Measurements from ENCODE around the gene ACRV1. TPM values are rescaled to one million over a fixed set of nuclear protein-coding genes. Genes with fewer than 3 reads are reported as not detected.

ACRV1 gene
- total RNA-seq, 2 experiments from 2014 or later = not detected

DNA sequence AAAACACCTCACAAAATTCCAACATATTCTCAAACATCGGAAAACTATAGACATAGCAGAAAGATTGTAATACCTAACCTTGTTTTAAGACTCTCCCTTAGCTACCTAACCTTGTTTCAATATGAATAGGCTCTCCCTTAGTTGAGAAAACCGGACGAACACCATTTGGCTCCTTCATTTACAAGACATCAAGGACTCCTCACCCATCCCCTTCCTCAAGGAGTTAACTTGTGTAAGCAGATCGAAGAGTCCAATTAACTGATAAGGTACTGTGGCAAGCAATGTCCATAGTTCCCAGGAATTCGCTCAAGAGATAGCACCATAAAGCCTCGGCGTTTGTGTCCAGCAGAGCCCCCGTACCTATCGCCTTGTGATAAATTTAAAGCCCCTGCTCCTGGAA, 4.6 kb upstream of the ACRV1 start:
- H3K9me3 Mint-ChIP-seq = no peaks in the 10 kb centered on the region
- peaks cover 1% of the 10 kb centered on the region for H3K4me1 Mint-ChIP-seq
- no peak overlapping the region for H3K4me3 Mint-ChIP-seq
- H3K27ac Mint-ChIP-seq = no peak overlapping the region
- DNase-seq = no peak
- CTCF ChIA-PET = no interaction called here
- peaks cover 14% of the 10 kb centered on the region for H3K36me3 Mint-ChIP-seq (ENCODE audit: low read depth)
- POLR2A ChIA-PET = no interaction called here
- no peaks in the 10 kb centered on the region for H3K27me3 Mint-ChIP-seq

DNA sequence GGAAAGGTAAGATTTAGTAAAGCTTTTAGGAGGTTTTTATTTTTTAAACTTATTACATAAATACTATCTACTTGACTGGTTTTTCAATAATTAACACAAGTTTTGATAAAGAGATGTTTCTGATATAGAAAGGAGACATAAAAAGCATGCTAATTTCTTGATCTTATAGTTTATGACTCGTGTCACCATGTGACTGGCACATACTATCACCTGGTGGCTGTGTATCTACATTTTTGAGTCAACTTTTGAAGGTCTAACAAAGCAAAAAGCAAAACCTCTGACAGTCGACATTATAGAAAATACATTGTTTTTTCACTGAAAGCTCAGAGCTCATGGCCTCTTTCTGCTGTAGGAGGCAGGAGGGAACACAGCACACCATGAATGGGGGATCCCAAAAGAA, 810 bp downstream of the ACRV1 start:
- peaks cover 1% of the 10 kb centered on the region for H3K4me1 Mint-ChIP-seq
- ChIA-PET CTCF (interaction anchor here (0.8 to 1.3 kb wide), 5 partner anchors 8 to 55 kb away, joined by 3 to 7 read pairs (median 3); partner anchors contain the start of gene CHEK1), POLR2A (interaction anchor here (0.9 to 1.1 kb wide), 2 partner anchors 10 to 110 kb away, joined by 3 read pairs; partner anchors contain the start of gene EI24)
- H3K36me3 Mint-ChIP-seq (ENCODE audit: low read depth) = peaks cover 37% of the 10 kb centered on the region
- no peak overlapping the region for H3K4me3 Mint-ChIP-seq
- no peaks in the 10 kb centered on the region for H3K27me3 Mint-ChIP-seq
- no peak overlapping the region for H3K27ac Mint-ChIP-seq
- no peak for DNase-seq
- no peaks in the 10 kb centered on the region for H3K9me3 Mint-ChIP-seq

DNA sequence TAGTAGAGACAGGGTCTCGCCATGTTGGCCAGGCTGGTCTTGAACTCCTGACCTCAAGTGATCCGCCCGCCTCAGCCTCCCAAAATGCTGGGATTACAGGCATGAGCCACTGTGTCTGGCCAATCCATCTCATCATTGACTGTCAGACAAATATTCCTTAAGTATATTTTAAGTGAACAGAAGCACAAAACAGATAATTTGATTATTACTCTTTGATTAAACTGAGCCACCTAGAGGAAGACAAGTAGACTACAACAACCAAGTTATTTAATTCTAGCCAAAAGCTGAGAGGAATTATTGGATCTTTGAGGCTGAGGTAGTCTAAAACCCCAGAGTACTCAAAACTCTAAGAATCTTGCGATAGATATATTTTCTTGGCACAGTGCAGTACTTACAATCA, 1.2 kb downstream of the ACRV1 start:
- POLR2A ChIA-PET = interaction anchor here (0.9 to 1.1 kb wide), 2 partner anchors 9 to 110 kb away, joined by 3 read pairs; partner anchors contain the start of gene EI24
- no peak overlapping the region for H3K27ac Mint-ChIP-seq
- H3K4me1 Mint-ChIP-seq = peaks cover 1% of the 10 kb centered on the region
- H3K9me3 Mint-ChIP-seq = no peaks in the 10 kb centered on the region
- H3K4me3 Mint-ChIP-seq = no peak overlapping the region
- CTCF ChIA-PET = interaction anchor here (0.9 to 1.3 kb wide), 3 partner anchors 10 to 54 kb away, joined by 3 to 7 read pairs (median 4); partner anchors contain the start of gene CHEK1
- DNase-seq = no peak
- H3K36me3 Mint-ChIP-seq (ENCODE audit: low read depth) = peaks cover 36% of the 10 kb centered on the region
- H3K27me3 Mint-ChIP-seq = no peaks in the 10 kb centered on the region

DNA sequence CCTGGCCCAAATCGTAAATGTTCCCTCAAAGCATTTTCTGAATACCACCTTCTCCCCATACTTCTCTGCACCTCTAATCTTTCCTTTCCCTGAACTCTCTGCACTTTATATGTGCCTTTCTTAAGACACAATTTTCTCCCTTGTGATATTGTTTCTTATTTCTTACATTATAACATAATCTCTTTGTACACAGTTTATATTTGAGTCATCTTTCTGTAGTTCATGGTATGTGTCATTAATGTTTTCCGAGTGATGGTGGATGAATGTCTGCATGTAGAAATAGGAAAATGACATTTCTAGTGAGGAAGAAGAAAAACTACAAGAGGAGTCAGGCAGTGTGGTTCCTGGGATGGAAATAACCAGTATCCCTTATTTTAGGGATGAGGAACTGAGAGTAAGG, 5.5 kb downstream of the ACRV1 start:
- peaks cover 51% of the 10 kb centered on the region for H3K36me3 Mint-ChIP-seq (ENCODE audit: low read depth)
- no peaks in the 10 kb centered on the region for H3K4me1 Mint-ChIP-seq
- ChIA-PET POLR2A (no interaction called here), CTCF (no interaction called here)
- no peak for DNase-seq
- no peaks in the 10 kb centered on the region for H3K9me3 Mint-ChIP-seq
- H3K27ac Mint-ChIP-seq = no peak overlapping the region
- H3K4me3 Mint-ChIP-seq = no peak overlapping the region
- no peaks in the 10 kb centered on the region for H3K27me3 Mint-ChIP-seq

DNA sequence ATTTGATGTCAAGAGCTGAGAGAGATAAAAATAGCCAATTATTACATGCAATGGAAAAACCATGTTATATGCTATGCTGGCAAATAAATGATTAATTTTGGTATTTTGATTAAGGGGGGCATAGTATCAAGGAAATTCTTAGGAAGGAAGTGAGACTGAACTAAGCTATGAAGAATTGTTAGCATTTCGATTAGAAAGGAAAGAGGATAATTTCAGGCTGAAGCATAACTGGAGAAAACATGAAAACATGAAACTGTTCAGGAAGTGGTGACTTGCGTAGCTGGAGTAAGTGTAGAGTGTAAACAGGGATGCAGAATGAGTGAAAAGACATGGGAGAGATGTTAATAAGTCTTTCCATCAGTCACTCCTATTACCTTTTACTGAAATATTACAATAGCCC, 6.4 kb downstream of the ACRV1 start:
- H3K4me1 Mint-ChIP-seq = no peaks in the 10 kb centered on the region
- peaks cover 52% of the 10 kb centered on the region for H3K36me3 Mint-ChIP-seq (ENCODE audit: low read depth)
- H3K9me3 Mint-ChIP-seq = no peaks in the 10 kb centered on the region
- no peak overlapping the region for H3K4me3 Mint-ChIP-seq
- H3K27ac Mint-ChIP-seq = no peak overlapping the region
- POLR2A ChIA-PET = interaction anchor here (1.3 kb wide), 1 partner anchor 8 kb away, joined by 4 read pairs; no protein-coding TSS in a partner anchor
- CTCF ChIA-PET = no interaction called here
- H3K27me3 Mint-ChIP-seq = no peaks in the 10 kb centered on the region
- DNase-seq = no peak

DNA sequence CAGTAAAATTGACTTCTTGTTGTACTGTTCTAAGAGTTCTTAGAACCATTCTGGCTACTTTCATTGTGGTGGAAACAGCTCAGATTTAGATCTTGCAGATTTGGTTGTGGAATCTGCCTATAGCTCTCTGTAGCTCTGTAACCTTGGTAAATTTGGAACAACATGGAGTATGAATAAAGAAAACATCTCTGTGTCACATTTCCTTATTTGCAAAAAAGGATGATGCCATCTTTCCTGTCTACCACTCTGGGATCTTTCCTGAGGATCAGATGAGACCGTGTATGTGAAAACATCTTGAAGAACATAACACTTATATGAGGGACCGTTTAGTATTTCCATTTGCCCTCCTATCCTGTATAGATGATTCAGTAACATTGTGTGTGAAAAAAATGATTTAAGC, 9.1 kb downstream of the ACRV1 start:
- Mint-ChIP-seq H3K4me1 (peaks cover 2% of the 10 kb centered on the region), H3K27me3 (no peaks in the 10 kb centered on the region), H3K4me3 (no peak overlapping the region), H3K9me3 (peaks cover 4% of the 10 kb centered on the region), H3K27ac (no peak overlapping the region), H3K36me3 (ENCODE audit: low read depth) (peaks cover 54% of the 10 kb centered on the region)
- DNase-seq = no peak
- POLR2A ChIA-PET = interaction anchor here (0.7 kb wide), 1 partner anchor 619 kb away, joined by 4 read pairs; no protein-coding TSS in a partner anchor
- CTCF ChIA-PET = interaction anchor here (0.6 to 1.4 kb wide), 2 partner anchors 9 to 182 kb away, joined by 3 to 4 read pairs; partner anchors contain the start of gene ACRV1

DNA sequence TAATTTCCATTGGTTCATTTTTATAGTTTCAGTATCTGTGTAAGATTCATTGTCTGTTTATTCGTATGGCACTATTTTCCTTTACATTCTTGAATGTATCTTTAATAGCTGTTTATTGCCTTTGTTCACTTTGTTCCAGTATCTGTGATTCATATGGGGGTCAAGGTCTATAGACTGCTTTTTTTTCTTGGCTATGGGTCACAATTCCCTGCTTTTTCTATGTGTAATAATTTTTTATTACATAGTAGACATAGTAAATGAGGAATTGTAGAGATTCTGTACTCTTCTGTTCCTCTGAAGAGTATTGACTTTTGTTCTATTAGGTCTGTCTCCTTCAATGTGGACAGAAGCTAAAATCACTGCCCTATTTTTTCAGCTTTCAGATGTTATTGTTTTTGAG, 10.5 kb downstream of the ACRV1 start:
- Mint-ChIP-seq H3K9me3 (peaks cover 8% of the 10 kb centered on the region), H3K4me3 (no peak overlapping the region), H3K36me3 (ENCODE audit: low read depth) (peaks cover 59% of the 10 kb centered on the region), H3K27me3 (no peaks in the 10 kb centered on the region), H3K4me1 (peaks cover 2% of the 10 kb centered on the region), H3K27ac (no peak overlapping the region)
- ChIA-PET POLR2A (interaction anchor here (1.0 to 1.2 kb wide), 2 partner anchors 10 to 21 kb away, joined by 3 read pairs; no protein-coding TSS in a partner anchor), CTCF (no interaction called here)
- DNase-seq = no peak

DNA sequence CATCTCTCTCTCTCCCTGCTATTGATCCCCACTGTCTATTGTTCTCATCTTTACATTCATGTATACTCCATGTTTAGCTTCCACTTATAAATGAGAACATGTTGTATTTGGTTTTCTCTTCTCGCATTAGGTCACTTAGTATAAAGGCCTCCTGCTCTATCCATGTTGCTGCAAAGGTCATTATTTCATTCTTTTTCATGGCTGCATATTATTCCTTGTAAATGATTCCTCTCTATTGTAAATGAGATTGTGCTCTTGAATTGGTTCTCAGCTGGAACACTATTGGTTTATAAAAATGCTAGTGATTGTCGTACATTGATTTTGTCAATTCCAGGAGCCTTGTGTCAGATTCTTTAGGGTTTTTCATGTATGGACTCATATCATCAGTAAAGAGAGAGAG, 13.5 kb downstream of the ACRV1 start:
- Mint-ChIP-seq H3K4me1 (peaks cover 17% of the 10 kb centered on the region), H3K27ac (no peak overlapping the region), H3K36me3 (ENCODE audit: low read depth) (peaks cover 86% of the 10 kb centered on the region), H3K27me3 (no peaks in the 10 kb centered on the region), H3K9me3 (peaks cover 10% of the 10 kb centered on the region), H3K4me3 (no peak overlapping the region)
- ChIA-PET CTCF (no interaction called here), POLR2A (no interaction called here)
- DNase-seq = no peak

DNA sequence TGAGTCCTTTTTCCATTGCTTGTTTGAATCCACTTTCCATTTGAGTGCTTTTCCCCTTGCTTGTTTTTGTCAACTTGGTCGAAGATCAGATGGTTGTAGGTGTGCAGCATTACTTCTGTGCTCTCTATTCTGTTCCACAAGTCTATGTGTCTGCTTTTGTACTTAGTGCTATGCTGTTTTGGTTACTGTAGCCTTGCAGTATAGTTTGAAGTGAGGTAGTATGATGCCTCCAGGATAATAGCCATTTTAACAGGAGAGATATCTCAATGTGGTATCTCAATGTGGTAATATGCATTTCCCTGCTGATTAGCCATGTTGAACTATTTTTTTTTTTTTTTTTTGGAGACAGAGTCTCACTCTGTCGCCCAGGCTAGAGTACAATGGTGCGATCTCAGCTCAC, 16.7 kb downstream of the ACRV1 start:
- no peak overlapping the region for H3K4me3 Mint-ChIP-seq
- ChIA-PET POLR2A (no interaction called here), CTCF (interaction anchor here (0.7 kb wide), 1 partner anchor 40 kb away, joined by 4 read pairs; no protein-coding TSS in a partner anchor)
- peaks cover 18% of the 10 kb centered on the region for H3K4me1 Mint-ChIP-seq
- no peaks in the 10 kb centered on the region for H3K27me3 Mint-ChIP-seq
- peaks cover 73% of the 10 kb centered on the region for H3K36me3 Mint-ChIP-seq (ENCODE audit: low read depth)
- peaks cover 10% of the 10 kb centered on the region for H3K9me3 Mint-ChIP-seq
- H3K27ac Mint-ChIP-seq = no peak overlapping the region
- DNase-seq = no peak

DNA sequence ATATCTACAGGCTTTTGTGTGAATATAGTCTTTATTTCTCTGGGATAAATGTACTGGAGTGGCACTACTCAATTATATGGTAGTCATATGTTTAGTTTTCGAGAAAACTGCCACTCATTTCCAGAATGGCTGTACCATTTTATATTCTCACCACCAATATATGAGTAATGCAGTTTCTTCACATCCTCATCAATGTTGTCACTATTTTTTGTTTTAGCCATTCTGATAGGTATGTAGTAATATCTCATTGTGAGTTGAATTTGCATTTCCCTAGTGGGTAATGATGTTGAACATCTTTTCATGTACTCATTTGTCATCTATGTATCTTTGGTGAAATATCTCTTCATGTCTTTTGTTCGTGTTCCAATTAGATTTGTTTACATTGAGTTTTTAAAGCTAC, 18.0 kb downstream of the ACRV1 start:
- Mint-ChIP-seq H3K4me3 (no peak overlapping the region), H3K27me3 (no peaks in the 10 kb centered on the region), H3K36me3 (ENCODE audit: low read depth) (peaks cover 72% of the 10 kb centered on the region), H3K27ac (no peak overlapping the region), H3K4me1 (peaks cover 18% of the 10 kb centered on the region), H3K9me3 (peaks cover 10% of the 10 kb centered on the region)
- DNase-seq = no peak
- ChIA-PET CTCF (no interaction called here), POLR2A (no interaction called here)

DNA sequence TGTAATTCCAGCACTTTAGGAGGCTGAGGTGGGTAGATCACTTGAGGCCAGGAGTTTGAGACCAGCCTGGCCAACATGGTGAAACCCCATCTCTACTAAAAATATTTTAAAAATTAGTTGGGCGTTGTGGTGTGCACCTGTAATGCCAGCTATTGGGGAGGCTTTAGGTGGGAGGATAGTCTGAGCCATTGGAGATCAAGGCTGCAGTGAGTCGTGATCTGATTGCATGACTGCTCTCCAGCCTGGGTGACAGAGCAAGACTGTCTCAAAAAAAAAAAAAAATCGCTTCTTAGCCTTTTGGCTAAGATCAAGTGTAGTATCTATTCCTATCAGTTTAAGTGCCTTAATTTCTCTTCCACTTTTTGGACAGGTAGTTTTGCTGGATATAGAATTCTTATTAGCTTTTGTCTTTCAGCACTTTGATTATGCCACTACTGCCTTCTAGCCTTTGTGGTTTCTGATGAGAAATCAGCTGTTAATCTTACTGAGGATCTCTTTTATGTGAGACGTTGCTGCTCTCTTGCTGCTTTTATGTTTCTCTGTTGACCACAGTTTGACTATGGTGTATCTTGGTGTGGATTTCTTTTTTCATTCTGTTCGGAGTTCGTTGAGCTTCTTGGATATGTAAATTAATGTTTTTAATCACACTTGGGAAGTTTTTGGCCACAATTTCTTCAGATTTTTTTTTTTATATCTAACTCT, 31.0 kb downstream of the ACRV1 start:
- H3K27ac Mint-ChIP-seq = peak overlapping the region; percentile 65
- no peak for DNase-seq
- no peaks in the 10 kb centered on the region for H3K9me3 Mint-ChIP-seq
- ChIA-PET POLR2A (interaction anchor here (0.7 to 0.9 kb wide), 4 partner anchors 56 to 238 kb away, joined by 3 read pairs; partner anchors contain the start of gene EI24), CTCF (interaction anchor here (0.5 to 1.2 kb wide), 4 partner anchors 57 to 187 kb away, joined by 3 to 5 read pairs (median 4); partner anchors contain the start of gene STT3A)
- H3K27me3 Mint-ChIP-seq = no peaks in the 10 kb centered on the region
- peaks cover 63% of the 10 kb centered on the region for H3K36me3 Mint-ChIP-seq (ENCODE audit: low read depth)
- H3K4me1 Mint-ChIP-seq = peaks cover 24% of the 10 kb centered on the region
- H3K4me3 Mint-ChIP-seq = no peak overlapping the region

DNA sequence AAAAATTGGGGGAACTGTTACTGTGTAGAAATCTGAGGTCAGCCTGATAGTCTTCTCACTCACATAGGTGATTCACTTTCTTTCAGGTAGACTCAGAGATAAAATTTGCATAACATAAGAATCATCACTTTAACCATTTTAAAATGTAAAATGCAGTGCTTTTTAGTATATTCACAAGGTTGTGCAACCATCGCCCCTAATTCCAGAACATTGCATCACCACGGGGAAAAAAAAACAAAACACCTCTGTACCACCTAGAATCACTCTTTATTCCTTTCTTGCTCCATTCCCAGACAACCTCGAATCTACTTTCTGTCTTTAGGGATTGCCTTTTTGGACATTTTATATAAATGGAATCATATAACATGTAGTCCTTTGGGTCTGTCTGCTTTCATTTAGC, 34.8 kb downstream of the ACRV1 start:
- CTCF ChIA-PET = no interaction called here
- peaks cover 19% of the 10 kb centered on the region for H3K4me1 Mint-ChIP-seq

DNA sequence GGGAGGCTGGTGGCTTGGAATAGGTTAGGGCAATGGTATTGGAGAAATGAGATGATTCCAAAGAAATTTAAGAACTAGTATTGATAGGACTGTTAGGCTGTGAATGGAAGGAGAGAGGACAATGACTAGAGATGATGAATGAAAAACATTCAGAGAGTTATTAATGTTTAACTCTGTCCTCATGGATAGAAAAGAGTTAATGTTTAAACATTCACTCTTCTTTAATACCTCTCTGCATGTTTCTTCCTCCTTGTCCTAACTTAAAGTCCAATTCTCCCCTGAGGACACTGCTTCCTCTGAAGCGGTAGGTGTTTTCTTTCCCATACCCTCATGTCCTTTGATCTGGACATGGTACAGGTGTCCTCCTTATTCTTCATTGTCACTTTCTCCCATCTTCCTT, 42.3 kb downstream of the ACRV1 start:
- Mint-ChIP-seq H3K4me3 (no peak overlapping the region), H3K4me1 (peaks cover 18% of the 10 kb centered on the region), H3K27ac (no peak overlapping the region), H3K9me3 (no peaks in the 10 kb centered on the region), H3K36me3 (ENCODE audit: low read depth) (peaks cover 68% of the 10 kb centered on the region), H3K27me3 (no peaks in the 10 kb centered on the region)
- ChIA-PET CTCF (interaction anchor here (1.4 kb wide), 1 partner anchor 11 kb away, joined by 5 read pairs; no protein-coding TSS in a partner anchor), POLR2A (interaction anchor here (1.4 kb wide), 1 partner anchor 13 kb away, joined by 5 read pairs; the partner anchor contains the start of gene CHEK1)
- no peak for DNase-seq

More for the DNA sequence above, 34.8 kb downstream of the ACRV1 start:
- Mint-ChIP-seq H3K27ac (no peak overlapping the region), H3K9me3 (no peaks in the 10 kb centered on the region), H3K36me3 (ENCODE audit: low read depth) (peaks cover 73% of the 10 kb centered on the region), H3K4me3 (no peak overlapping the region), H3K27me3 (no peaks in the 10 kb centered on the region)
- no peak for DNase-seq
- POLR2A ChIA-PET = interaction anchor here (2.5 kb wide), 1 partner anchor 20 kb away, joined by 11 read pairs; the partner anchor contains the start of gene CHEK1
